ENCODE measurements around the gene MEGF10.

Gene MEGF10

DNA sequence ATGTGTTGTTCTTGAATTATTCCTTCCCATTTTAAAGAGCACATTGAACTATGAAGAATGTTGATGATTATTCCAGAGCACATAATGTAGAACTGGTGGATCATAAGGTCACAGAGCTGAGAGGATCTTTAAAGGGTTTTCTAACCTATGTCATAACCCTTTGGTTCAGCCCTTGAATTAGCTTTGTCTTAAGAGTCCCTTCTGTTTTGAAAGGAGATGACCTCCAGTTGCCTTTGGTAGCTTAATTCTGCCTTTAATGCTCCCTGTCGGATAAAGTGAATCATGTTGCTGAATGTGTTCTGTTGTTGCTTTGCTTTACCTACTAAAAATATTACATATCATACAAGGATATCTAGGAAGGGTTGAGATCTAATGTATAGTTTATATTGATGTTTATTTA lies 127.8 kb downstream of the MEGF10 start:
- DNase-seq = no peak

GRCh38 chr5:127418974-127419682 lies 128.5 kb downstream of the MEGF10 start:
- DNase-seq = peak; percentile 86

DNA sequence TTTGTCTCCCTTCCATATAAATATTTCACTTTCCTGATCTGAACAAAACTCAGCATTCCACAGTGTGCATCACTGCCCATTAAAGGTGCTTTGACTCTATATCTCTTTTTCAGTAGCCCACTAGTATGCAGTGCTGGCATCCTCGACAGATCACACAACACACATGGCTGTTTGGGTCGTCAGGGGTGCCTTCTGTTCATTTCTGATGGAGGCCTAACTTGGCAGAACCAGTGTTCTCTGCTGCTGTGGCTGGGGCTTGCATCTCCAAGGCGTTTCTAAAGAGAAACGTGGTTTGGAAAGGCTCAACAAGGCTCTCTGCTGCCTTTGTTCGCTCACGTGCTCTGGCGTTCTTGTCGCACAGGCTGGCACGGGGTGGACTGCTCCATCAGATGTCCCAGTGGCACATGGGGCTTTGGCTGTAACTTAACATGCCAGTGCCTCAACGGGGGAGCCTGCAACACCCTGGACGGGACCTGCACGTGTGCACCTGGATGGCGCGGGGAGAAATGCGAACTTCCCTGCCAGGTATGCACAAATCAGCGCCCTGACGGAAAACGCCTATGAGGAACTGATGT lies 129.2 kb downstream of the MEGF10 start:
- peak; percentile 35 for DNase-seq

- no peak for DNase-seq
Measured at GRCh38 chr5:127420758-127421157, 130.2 kb downstream of the MEGF10 start.

DNA sequence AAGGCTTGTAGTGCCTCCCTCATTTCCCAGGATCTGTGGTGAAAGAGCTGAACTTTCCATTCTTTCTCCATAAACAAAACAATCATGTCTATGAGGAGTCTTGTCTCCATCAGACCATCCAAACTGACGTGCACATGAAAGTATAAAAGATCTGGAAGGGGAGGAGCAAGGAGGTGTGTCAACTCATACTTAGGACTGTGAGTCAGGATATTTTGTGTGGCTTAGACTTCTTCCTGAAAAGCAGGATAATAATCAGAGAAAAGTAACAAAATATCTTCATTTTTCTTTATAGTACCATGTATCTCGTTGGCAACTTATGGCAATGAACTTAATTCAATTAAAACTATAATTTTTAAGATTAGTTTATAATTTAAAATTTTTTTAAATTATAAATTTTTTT lies 130.9 kb downstream of the MEGF10 start:
- no peak for DNase-seq

GRCh38 chr5:127423173-127423798 lies 132.7 kb downstream of the MEGF10 start:
- DNase-seq = no peak

- no peak for DNase-seq
Measured at GRCh38 chr5:127425037-127425436, 134.4 kb downstream of the MEGF10 start.

- no peak for DNase-seq
Measured at GRCh38 chr5:127425868-127426267, 135.3 kb downstream of the MEGF10 start.

- no peak for DNase-seq
Measured at GRCh38 chr5:127426661-127427060, 136.1 kb downstream of the MEGF10 start.

DNA sequence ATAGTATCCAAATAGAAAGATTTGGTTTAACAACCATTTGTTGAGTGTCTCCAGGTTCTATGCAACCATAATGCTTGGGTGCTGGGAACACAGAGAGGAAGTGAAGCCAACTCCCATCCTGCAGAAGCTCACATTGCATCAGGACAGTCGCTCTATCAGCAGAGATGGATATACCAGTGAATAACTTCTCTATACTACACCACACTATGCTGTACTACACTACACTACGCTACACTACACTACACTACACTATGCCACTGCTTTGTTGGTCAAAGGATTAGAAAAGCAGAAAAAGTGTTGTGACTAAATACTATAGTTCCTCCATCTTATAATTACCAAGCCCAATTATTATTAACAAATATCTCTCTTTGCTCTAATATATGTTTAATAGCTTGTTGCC lies 137.7 kb downstream of the MEGF10 start:
- DNase-seq = no peak

DNA sequence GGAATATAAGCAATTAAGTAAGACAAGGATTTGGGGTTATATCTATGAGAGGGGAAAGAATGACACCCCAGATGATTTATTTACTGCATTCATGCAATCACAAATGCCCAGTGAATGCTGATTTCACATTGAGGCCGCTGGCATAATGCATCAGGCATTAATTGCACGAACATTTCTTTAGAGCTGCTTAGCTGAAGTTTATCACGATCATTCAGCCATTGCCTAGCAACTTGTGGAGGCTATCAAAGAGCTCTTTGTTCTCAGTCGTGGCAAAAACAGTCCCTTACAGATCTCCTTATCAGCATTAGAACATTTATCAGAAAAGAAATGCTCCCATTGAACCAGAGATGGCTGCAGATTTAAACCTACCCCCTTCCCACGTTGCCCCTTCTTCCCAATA lies 138.2 kb downstream of the MEGF10 start:
- DNase-seq = no peak

DNA sequence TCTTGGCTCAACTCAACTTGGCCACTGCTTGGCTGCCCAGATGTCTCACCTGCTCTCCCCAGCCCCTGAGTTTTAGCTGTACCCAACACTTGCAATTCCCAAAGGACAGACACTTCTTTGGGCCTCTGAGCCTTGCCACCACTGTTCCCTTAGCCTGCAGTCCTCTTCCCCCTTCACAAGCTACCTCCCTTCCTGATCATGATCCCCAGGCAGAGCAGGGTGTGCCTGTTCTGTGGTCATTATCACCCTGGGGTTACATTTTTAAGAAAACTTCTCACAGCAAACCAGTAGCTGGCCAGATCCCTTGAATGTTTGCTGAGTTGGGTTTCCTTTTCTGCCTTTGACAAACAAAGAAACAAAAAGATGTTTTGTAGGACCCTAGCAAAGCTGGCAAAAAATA lies 139.3 kb downstream of the MEGF10 start:
- DNase-seq = no peak

DNA sequence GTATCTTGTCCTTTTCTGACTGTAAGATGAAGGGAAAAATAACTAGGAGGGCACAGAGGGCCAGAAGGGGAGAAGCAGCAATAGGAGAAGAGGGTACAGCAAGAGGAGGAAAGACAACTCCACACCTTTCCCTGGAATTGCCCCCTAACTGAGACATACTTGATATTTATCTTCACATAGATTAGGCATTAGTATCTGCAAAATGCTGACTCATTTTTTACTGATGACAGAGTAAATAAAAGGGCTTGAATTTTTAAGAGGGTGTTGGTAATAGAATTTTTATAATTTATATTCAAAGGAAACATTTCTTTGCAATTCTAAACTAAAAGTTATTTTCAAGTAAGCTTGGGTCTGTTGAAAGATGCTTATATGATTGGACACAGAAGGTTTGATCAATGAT lies 140.0 kb downstream of the MEGF10 start:
- no peak for DNase-seq

DNA sequence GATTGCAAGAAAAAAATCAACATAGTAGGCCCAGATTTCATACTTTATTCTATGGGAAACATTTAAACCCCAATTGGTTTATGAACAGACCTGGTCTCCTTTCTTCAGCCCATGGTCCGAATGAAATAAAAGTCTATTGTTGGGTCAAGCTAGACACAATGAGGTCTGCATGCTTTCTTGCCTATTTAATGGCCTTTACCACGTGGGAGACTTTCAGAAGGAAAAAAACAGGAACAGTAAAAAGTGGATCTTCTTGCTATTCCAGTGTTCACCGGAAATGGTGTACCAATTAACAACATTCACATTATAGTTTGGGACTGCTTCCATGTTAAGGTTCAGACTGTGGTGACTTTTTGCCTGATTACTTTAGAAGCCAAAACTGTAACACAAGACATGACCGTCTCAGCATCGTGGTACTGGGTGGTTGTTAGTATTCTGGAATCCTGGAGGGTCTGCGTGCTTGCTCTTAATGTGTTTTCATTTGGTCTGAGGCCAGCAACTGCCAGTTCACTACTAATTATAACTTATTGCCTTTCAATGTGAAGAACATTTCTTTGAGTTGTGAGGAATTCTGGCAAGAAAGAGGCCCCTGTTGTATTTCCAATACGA lies 141.5 kb downstream of the MEGF10 start:
- DNase-seq = no peak

DNA sequence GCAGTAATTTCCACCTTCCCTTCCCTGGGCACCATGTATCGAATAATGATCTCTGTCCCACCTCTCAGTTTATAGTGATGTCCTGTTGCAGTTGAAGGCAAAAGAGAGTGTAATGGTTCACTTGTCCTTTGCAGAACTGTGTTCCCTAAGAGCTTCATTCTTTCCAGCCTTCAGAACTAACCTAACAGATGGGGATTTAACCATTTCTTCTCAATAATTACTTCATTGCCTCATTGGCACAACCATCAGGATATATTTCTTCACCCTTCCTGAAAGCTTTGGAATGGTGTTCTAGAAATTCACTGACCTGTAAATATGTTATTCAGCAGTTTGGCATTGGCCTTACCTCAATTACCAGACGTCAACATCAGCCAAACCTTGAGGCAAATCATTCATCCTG lies 142.9 kb downstream of the MEGF10 start:
- no peak for DNase-seq

- DNase-seq = no peak
Measured at GRCh38 chr5:127434588-127434987, 144.0 kb downstream of the MEGF10 start.

DNA sequence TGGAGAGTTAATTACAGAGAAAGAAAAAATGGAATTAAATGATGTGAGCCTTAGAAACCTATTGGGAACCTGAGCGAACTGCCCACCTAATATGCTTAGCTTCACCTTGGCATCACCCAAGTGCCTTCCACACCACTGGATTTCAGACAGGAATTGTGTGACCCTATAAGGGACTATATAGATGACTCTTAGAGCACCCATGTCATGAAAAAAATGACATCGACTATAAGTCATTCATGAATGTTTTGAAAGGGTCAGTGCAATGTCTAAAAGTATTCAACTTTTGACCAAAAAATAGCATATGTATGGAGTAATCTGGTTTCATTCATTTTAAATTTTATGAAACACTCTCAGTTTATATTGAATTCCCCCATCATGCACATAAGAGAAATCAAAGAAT lies 145.2 kb downstream of the MEGF10 start:
- DNase-seq = no peak

GRCh38 chr5:127439644-127440043 lies 149.0 kb downstream of the MEGF10 start:
- DNase-seq = no peak

- no peak for DNase-seq
Measured at GRCh38 chr5:127440831-127441230, 150.2 kb downstream of the MEGF10 start.

GRCh38 chr5:127441799-127442484 lies 151.3 kb downstream of the MEGF10 start:
- peak; percentile 1 for DNase-seq

DNA sequence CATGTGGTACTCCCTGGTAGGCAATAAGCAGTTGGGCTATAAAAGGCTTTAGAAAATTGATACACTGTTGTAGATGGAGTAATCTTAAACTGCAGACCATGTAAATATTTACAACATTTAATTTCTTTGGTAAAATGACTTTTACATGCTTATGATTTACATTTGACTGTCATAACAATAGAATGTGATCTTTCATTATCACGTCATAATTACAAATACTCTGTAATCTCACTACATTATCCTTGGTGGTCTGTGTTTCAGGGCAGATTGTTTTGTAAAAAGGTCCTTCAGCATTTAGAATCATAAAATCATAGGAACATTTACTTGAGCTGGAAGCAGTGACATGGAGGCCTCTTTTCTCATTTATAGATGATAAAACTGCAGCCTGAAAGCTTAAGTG lies 153.6 kb downstream of the MEGF10 start:
- no peak for DNase-seq

DNA sequence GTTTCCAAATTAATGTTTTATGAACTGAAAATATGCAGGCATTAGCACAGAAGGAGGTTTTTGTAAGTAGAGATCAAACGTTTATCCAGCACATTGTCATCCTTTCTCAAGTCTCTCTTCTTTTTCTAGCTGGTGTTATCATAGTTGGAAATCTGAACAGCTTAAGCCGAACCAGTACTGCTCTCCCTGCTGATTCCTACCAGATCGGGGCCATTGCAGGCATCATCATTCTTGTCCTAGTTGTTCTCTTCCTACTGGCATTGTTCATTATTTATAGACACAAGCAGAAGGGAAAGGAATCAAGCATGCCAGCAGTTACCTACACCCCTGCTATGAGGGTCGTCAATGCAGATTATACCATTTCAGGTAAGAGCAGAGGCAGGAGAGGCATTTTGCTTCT lies 154.7 kb downstream of the MEGF10 start:
- DNase-seq = no peak

DNA sequence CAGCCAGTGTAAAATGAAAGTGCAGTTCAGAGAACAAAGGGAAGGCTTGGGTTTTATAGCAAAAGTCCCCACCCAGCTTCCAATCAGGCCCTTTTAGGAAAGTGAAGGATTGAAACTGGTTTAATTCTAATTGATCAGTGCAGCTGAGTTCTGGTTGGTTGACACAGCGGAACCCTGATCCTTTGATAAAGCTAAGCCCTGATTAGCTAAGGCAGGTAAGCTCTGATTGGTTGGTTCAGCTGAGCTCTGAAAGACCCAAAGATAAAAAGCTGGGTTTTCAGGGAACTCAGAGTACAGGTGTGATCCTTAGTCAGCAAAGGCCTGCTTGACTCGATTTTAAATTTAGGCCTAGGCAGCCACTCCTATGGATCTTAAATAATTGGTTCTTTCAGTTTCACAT lies 156.0 kb downstream of the MEGF10 start:
- DNase-seq = no peak

DNA sequence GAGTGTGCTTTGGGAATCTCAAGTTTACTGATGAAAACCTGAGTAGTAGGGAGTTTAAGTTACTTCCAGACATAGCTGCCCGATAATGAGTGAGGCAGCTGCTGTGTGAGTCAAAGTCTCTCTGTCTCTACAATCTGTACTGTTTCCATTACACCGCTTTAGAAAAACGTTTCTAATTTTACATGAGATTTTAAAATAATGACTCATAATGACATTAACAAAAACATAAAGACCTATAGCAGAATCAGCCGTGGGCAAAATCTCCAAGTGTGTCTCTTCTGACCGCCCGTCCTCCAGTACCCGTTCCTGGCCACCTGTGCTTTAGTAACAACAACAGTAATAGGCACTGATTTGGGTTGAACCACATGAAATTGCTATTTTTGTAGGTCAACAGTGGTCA lies 157.2 kb downstream of the MEGF10 start:
- no peak for DNase-seq
